GM23338 (cell line): ENCODE measurements around the gene ATCAY.

Source experiments
- EZH2 ChIP-seq: fragments of 200-600 bp; sonication (generic); IDR thresholded peaks from one replicate; pipeline ENCODE4 v1.8.0; 2017; ENCODE audit warnings: antibody characterized with exemption, mild to moderate bottlenecking, low read depth; ENCODE audit not compliant: unreplicated experiment
- EZH2phosphoT487 ChIP-seq: fragments of 200-600 bp; sonication (generic); IDR thresholded peaks from one replicate; pipeline ENCODE4 v1.8.1; 2018; ENCODE audit warnings: antibody characterized with exemption; ENCODE audit not compliant: unreplicated experiment
- TF ChIP-seq, protein P1 (sequence below), 2 experiments: fragments of 200-600 bp in 1 of 2; sonication (generic) in 1 of 2; conservative IDR thresholded peaks; 2 replicates each; pipeline versions ENCODE4 v1.5.1 to v1.6.1; 2016 to 2017; ENCODE audit warnings: antibody characterized with exemption in 2 of 2, low read depth in 2 of 2, mild to moderate bottlenecking in 2 of 2, moderate library complexity in 1 of 2
- TF ChIP-seq, protein P2 (sequence below): IDR thresholded peaks from one replicate; pipeline ENCODE4 v1.6.1; 2018; ENCODE audit warnings: antibody characterized with exemption; ENCODE audit not compliant: unreplicated experiment

DNA sequence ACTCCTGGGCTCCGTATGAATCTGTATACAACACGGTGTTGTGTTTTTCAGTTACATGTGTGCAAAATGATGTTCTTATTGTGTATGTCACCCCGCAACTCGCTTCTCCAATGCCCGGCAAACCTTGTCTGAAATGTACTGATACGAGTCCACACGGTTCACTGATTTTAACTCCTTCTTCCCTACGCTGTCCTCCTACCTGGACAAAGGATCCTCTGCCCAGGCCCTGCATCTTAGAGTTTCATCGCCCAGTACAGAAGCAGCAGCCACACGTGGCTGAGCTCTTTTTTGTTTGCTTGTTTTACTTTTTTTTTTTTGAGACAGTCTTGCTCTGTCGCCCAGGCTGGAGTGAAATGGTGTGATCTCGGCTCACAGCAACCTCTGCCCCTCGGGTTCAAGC, 40.5 kb upstream of the ATCAY start:
- TF ChIP-seq EZH2, result no peak
- TF ChIP-seq EZH2phosphoT487, result no peak
- TF ChIP-seq, protein P1, sequence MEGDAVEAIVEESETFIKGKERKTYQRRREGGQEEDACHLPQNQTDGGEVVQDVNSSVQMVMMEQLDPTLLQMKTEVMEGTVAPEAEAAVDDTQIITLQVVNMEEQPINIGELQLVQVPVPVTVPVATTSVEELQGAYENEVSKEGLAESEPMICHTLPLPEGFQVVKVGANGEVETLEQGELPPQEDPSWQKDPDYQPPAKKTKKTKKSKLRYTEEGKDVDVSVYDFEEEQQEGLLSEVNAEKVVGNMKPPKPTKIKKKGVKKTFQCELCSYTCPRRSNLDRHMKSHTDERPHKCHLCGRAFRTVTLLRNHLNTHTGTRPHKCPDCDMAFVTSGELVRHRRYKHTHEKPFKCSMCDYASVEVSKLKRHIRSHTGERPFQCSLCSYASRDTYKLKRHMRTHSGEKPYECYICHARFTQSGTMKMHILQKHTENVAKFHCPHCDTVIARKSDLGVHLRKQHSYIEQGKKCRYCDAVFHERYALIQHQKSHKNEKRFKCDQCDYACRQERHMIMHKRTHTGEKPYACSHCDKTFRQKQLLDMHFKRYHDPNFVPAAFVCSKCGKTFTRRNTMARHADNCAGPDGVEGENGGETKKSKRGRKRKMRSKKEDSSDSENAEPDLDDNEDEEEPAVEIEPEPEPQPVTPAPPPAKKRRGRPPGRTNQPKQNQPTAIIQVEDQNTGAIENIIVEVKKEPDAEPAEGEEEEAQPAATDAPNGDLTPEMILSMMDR (conservative IDR thresholded peaks at IDR 0.05; ENCODE audit: low read depth in 2 of 2), result no peak
- TF ChIP-seq, protein P2, sequence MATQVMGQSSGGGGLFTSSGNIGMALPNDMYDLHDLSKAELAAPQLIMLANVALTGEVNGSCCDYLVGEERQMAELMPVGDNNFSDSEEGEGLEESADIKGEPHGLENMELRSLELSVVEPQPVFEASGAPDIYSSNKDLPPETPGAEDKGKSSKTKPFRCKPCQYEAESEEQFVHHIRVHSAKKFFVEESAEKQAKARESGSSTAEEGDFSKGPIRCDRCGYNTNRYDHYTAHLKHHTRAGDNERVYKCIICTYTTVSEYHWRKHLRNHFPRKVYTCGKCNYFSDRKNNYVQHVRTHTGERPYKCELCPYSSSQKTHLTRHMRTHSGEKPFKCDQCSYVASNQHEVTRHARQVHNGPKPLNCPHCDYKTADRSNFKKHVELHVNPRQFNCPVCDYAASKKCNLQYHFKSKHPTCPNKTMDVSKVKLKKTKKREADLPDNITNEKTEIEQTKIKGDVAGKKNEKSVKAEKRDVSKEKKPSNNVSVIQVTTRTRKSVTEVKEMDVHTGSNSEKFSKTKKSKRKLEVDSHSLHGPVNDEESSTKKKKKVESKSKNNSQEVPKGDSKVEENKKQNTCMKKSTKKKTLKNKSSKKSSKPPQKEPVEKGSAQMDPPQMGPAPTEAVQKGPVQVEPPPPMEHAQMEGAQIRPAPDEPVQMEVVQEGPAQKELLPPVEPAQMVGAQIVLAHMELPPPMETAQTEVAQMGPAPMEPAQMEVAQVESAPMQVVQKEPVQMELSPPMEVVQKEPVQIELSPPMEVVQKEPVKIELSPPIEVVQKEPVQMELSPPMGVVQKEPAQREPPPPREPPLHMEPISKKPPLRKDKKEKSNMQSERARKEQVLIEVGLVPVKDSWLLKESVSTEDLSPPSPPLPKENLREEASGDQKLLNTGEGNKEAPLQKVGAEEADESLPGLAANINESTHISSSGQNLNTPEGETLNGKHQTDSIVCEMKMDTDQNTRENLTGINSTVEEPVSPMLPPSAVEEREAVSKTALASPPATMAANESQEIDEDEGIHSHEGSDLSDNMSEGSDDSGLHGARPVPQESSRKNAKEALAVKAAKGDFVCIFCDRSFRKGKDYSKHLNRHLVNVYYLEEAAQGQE, result no peak
